OCI-LY7 (cell line): ENCODE data around the gene NPVF. TPM values are rescaled to one million over a fixed set of nuclear protein-coding genes. Genes with fewer than 3 reads are reported as not detected.

ENCODE experiments used
- BruUV-seq: library from RNA; stranded (reverse); fragments of 400-500 nt; replicated peaks from 2 replicates; lab custom pipeline; 2021; lab: Mats Ljungman, UMichigan
- CTCF ChIA-PET: fragments of 300-600 bp; sonication (Branson Sonifier 250); formaldehyde crosslinking; loops from one replicate; lab custom pipeline; 2022; ENCODE audit warnings: antibody characterized with exemption; ENCODE audit not compliant: unreplicated experiment; lab: Charles Lee
- POLR2A ChIA-PET: fragments of 300-600 bp; sonication (Branson Sonifier 250); formaldehyde crosslinking; loops from one replicate; lab custom pipeline; 2022; ENCODE audit warnings: antibody characterized with exemption; lab: Charles Lee
- DNase-seq: peaks from one replicate; pipeline ENCODE4 v3.0.0-alpha.2; 2015; ENCODE audit warnings: low spot score
- H2AFZ ChIP-seq: fragments of 200-600 bp; sonication (generic), shearing (Covaris generic); 2 replicates; pipeline ENCODE4 v1.6.1; 2014; ENCODE audit warnings: mild to moderate bottlenecking, antibody characterized with exemption, low read length, moderate library complexity
- H3K27ac ChIP-seq: fragments of 200-600 bp; sonication (generic); 2 replicates; pipeline ENCODE4 v1.5.1; 2014; ENCODE audit warnings: mixed run types, low read depth, mild to moderate bottlenecking, moderate library complexity, low read length, inconsistent platforms; ENCODE audit not compliant: poor library complexity, severe bottlenecking
- H3K36me3 ChIP-seq: fragments of 200-600 bp; sonication (generic); 2 replicates; pipeline ENCODE4 v1.6.1; 2014; ENCODE audit warnings: mild to moderate bottlenecking, antibody characterized with exemption, low read length, moderate library complexity, mixed read lengths; ENCODE audit not compliant: insufficient read depth
- H3K4me1 ChIP-seq: fragments of 200-600 bp; sonication (generic); 2 replicates; pipeline ENCODE4 v1.5.1; 2014; ENCODE audit warnings: mild to moderate bottlenecking, low read length; ENCODE audit not compliant: insufficient read depth, poor library complexity, severe bottlenecking
- H3K4me2 ChIP-seq: fragments of 200-600 bp; sonication (generic); 2 replicates; pipeline ENCODE4 v1.6.1; 2014; ENCODE audit warnings: mild to moderate bottlenecking, low read length
- H3K4me3 ChIP-seq: fragments of 200-600 bp; sonication (generic); 2 replicates; pipeline ENCODE4 v1.5.1; 2014; ENCODE audit warnings: mild to moderate bottlenecking, low read depth, low read length; ENCODE audit not compliant: poor library complexity, severe bottlenecking
- H3K79me2 ChIP-seq: fragments of 200-600 bp; sonication (generic); 2 replicates; pipeline ENCODE4 v1.6.1; 2016; ENCODE audit warnings: low read depth, mild to moderate bottlenecking, low read length, moderate library complexity, mixed read lengths; ENCODE audit not compliant: insufficient read depth
- H3K9me2 ChIP-seq: fragments of 200-600 bp; sonication (generic); 2 replicates; pipeline ENCODE4 v1.6.1; 2016; ENCODE audit warnings: mild to moderate bottlenecking, low read length, mixed read lengths; ENCODE audit not compliant: insufficient read depth
- H3K9me3 ChIP-seq: fragments of 200-600 bp; sonication (generic); 2 replicates; pipeline ENCODE4 v1.6.1; 2014; ENCODE audit warnings: mild to moderate bottlenecking, mixed run types, low read length, mixed read lengths
- H4K20me1 ChIP-seq: fragments of 200-600 bp; sonication (generic); 2 replicates; pipeline ENCODE4 v1.6.1; 2014; ENCODE audit warnings: mild to moderate bottlenecking, antibody characterized with exemption, low read length, moderate library complexity, mixed read lengths; ENCODE audit not compliant: insufficient read depth
- CTCF ChIP-seq: fragments of 200-600 bp; sonication (generic); conservative IDR thresholded peaks from 2 replicates; pipeline ENCODE4 v1.5.1; 2014; ENCODE audit warnings: mild to moderate bottlenecking, antibody characterized with exemption, low read length, moderate library complexity, mixed read lengths
- EZH2phosphoT487 ChIP-seq: fragments of 200-600 bp; sonication (generic); IDR thresholded peaks from 2 replicates; pipeline ENCODE4 v1.6.1; 2018; ENCODE audit warnings: low read depth, borderline replicate concordance, mild to moderate bottlenecking, mixed run types, antibody characterized with exemption, low read length, moderate library complexity, mixed read lengths
- intact Hi-C: fragments of 100-400 bp; cut with micrococcal nuclease; formaldehyde crosslinking; loops from one replicate; pipeline ENCODE4 v1.10.0; 2022; ENCODE audit not compliant: unreplicated experiment
- total RNA-seq, 2 experiments: library from RNA; depleted of rRNA in 1 of 2; stranded (reverse); fragments of >200 nt in 1 of 2; shearing (Covaris generic) in 1 of 2; gene quantifications; 2 replicates each; pipeline ENCODE4 v1.2.3, GENCODE V29; 2014 to 2022

NPVF gene
- total RNA-seq, 2 experiments from 2014 or later, result not detected

GRCh38 chr7:25186436-25186835 lies 41.9 kb downstream of the NPVF start:
- intact Hi-C loops, result no loop called here

GRCh38 chr7:25181532-25181931 lies 46.8 kb downstream of the NPVF start:
- no peaks in the 10 kb centered on the region for H3K36me3 ChIP-seq
- no peak for DNase-seq
- no peaks in the 10 kb centered on the region for H3K9me2 ChIP-seq
- no peak for TF ChIP-seq CTCF
- no peak for TF ChIP-seq EZH2phosphoT487
- no peak overlapping the region for H2AFZ ChIP-seq
- no peaks in the 10 kb centered on the region for H4K20me1 ChIP-seq
- H3K27ac ChIP-seq, result no peak overlapping the region
- no peaks in the 10 kb centered on the region for H3K9me3 ChIP-seq
- H3K79me2 ChIP-seq, result no peaks in the 10 kb centered on the region
- peaks cover 9% of the 10 kb centered on the region for H3K4me1 ChIP-seq
- H3K4me3 ChIP-seq, result no peak overlapping the region
- ChIA-PET POLR2A (no interaction called here), CTCF (no interaction called here)
- no peak overlapping the region for H3K4me2 ChIP-seq
- no TSS peak for BruUV-seq
- intact Hi-C loops, result no loop called here

More at GRCh38 chr7:25186436-25186835, 41.9 kb downstream of the NPVF start:
- DNase-seq, result no peak
- H2AFZ ChIP-seq, result no peak overlapping the region
- H3K79me2 ChIP-seq, result no peaks in the 10 kb centered on the region
- H3K9me2 ChIP-seq, result no peaks in the 10 kb centered on the region
- H3K36me3 ChIP-seq, result no peaks in the 10 kb centered on the region
- ChIA-PET POLR2A (interaction anchor here (1.6 kb wide), 1 partner anchor 25 kb away, joined by 3 read pairs; no protein-coding TSS in a partner anchor), CTCF (no interaction called here)
- H3K4me2 ChIP-seq, result no peak overlapping the region
- H3K27ac ChIP-seq, result no peak overlapping the region
- H3K4me3 ChIP-seq, result no peak overlapping the region
- H4K20me1 ChIP-seq, result no peaks in the 10 kb centered on the region
- no TSS peak for BruUV-seq
- no peaks in the 10 kb centered on the region for H3K4me1 ChIP-seq
- no peaks in the 10 kb centered on the region for H3K9me3 ChIP-seq
- TF ChIP-seq EZH2phosphoT487 (no peak), CTCF (no peak)

GRCh38 chr7:25180946-25181345 lies 47.3 kb downstream of the NPVF start:
- DNase-seq, result no peak
- H4K20me1 ChIP-seq, result no peaks in the 10 kb centered on the region
- CTCF ChIA-PET, result interaction anchor here (0.6 to 1.2 kb wide), 3 partner anchors 8 to 55 kb away, joined by 3 to 4 read pairs (median 3); partner anchors contain the start of gene CYCS
- no peak overlapping the region for H3K27ac ChIP-seq
- peak overlapping the region; percentile 64 for H3K4me2 ChIP-seq
- peak overlapping the region; percentile 94 for H2AFZ ChIP-seq
- H3K9me2 ChIP-seq, result no peaks in the 10 kb centered on the region
- H3K36me3 ChIP-seq, result no peaks in the 10 kb centered on the region
- BruUV-seq, result no TSS peak
- POLR2A ChIA-PET, result interaction anchor here (0.9 kb wide), 1 partner anchor 344 kb away, joined by 3 read pairs; no protein-coding TSS in a partner anchor
- H3K4me1 ChIP-seq, result peaks cover 9% of the 10 kb centered on the region
- TF ChIP-seq EZH2phosphoT487 (no peak), CTCF (no peak)
- intact Hi-C loops, result loop anchor here (1.0 kb wide), 2 partner anchors 29 to 56 kb away; partner anchors contain the start of gene CYCS
- no peak overlapping the region for H3K4me3 ChIP-seq
- no peaks in the 10 kb centered on the region for H3K9me3 ChIP-seq
- H3K79me2 ChIP-seq, result no peaks in the 10 kb centered on the region
